IMR-90 (cell line): ENCODE data around the gene MEGF6. TPM values are rescaled to one million over a fixed set of nuclear protein-coding genes. Genes with fewer than 3 reads are reported as not detected.
A peak's percentile ranks its signal among the peaks of the same experiment; 100 is the strongest.

Experiments
- ATAC-seq: fragments of 200-7000 bp; cut with Tn5 transposase; 2 replicates; pipeline ENCODE4 v1.9.1; 2020; ENCODE audit warnings: low read depth, mild to moderate bottlenecking, moderate library complexity
- BruUV-seq: library from RNA; stranded (reverse); fragments of 400-500 nt; replicated peaks from 2 replicates; lab custom pipeline; 2021; lab: Mats Ljungman, UMichigan
- CTCF ChIA-PET: fragments of 300-600 bp; formaldehyde crosslinking; extraction: SDS; loops from one replicate; lab custom pipeline; 2021; ENCODE audit warnings: antibody characterized with exemption; lab: Yijun Ruan, JAX
- POLR2A ChIA-PET: fragments of 300-600 bp; sonication (Branson Sonifier 250); formaldehyde crosslinking; loops from one replicate; lab custom pipeline; 2022; ENCODE audit warnings: antibody characterized with exemption; ENCODE audit not compliant: unreplicated experiment; lab: Charles Lee
- DNase-seq: peaks from one replicate; pipeline ENCODE4 v3.0.0; 2013
- H2AFZ ChIP-seq: replicated peaks from 2 replicates; pipeline ENCODE3; 2013; ENCODE audit warnings: low read length, mild to moderate bottlenecking; ENCODE audit not compliant: poor library complexity
- H2AK5ac ChIP-seq: 2 replicates; pipeline ENCODE4 v1.6.1; 2013; ENCODE audit warnings: low read depth, low read length, inconsistent platforms
- H2AK9ac ChIP-seq: replicated peaks from 2 replicates; pipeline ENCODE3; 2013; ENCODE audit warnings: mild to moderate bottlenecking, low read depth, low read length, moderate library complexity; ENCODE audit not compliant: poor library complexity
- H2BK120ac ChIP-seq: 2 replicates; pipeline ENCODE4 v1.6.1; 2013; ENCODE audit warnings: low read depth, low read length, inconsistent platforms
- H2BK15ac ChIP-seq: 3 replicates; pipeline ENCODE4 v1.6.1; 2013; ENCODE audit warnings: low read depth, low read length, inconsistent platforms
- H2BK20ac ChIP-seq: 2 replicates; pipeline ENCODE4 v1.6.1; 2013; ENCODE audit warnings: low read depth, mild to moderate bottlenecking, inconsistent platforms, low read length, moderate library complexity
- H2BK5ac ChIP-seq: 2 replicates; pipeline ENCODE4 v1.6.1; 2013; ENCODE audit warnings: mild to moderate bottlenecking, low read depth, low read length, inconsistent platforms; ENCODE audit not compliant: poor library complexity, severe bottlenecking
- H3K14ac ChIP-seq: replicated peaks from 2 replicates; pipeline ENCODE4 v1.6.1; 2013; ENCODE audit warnings: low read depth, low read length, inconsistent platforms
- H3K18ac ChIP-seq: 2 replicates; pipeline ENCODE4 v1.6.1; 2013; ENCODE audit warnings: low read depth, low read length, control low read depth
- H3K23ac ChIP-seq: 2 replicates; pipeline ENCODE4 v1.6.1; 2013; ENCODE audit warnings: low read depth, low read length, inconsistent platforms
- H3K27ac ChIP-seq: 2 replicates; pipeline ENCODE4 v1.5.1; 2013; ENCODE audit warnings: mild to moderate bottlenecking, control low read depth, low read length; ENCODE audit not compliant: insufficient read depth
- H3K27me3 ChIP-seq: 2 replicates; pipeline ENCODE4 v1.6.1; 2013; ENCODE audit warnings: low read length; ENCODE audit not compliant: control insufficient read depth, insufficient read depth
- H3K36me3 ChIP-seq: 2 replicates; pipeline ENCODE4 v1.6.1; 2013; ENCODE audit warnings: low read length, mixed read lengths; ENCODE audit not compliant: control insufficient read depth, insufficient read depth
- H3K4ac ChIP-seq: 2 replicates; pipeline ENCODE4 v1.6.1; 2013; ENCODE audit warnings: low read depth, low read length, inconsistent platforms
- H3K4me1 ChIP-seq: 2 replicates; pipeline ENCODE4 v1.6.1; 2013; ENCODE audit warnings: low read length, mixed read lengths; ENCODE audit not compliant: control insufficient read depth, insufficient read depth
- H3K4me2 ChIP-seq: 2 replicates; pipeline ENCODE4 v1.6.1; 2013; ENCODE audit warnings: low read depth, mild to moderate bottlenecking, control low read depth, low read length, moderate library complexity
- H3K4me3 ChIP-seq: 2 replicates; pipeline ENCODE4 v1.5.1; 2013; ENCODE audit warnings: low read depth, mild to moderate bottlenecking, control low read depth, low read length, moderate library complexity; ENCODE audit not compliant: insufficient read depth
- H3K56ac ChIP-seq: 2 replicates; pipeline ENCODE4 v1.6.1; 2013; ENCODE audit warnings: low read length, inconsistent platforms; ENCODE audit not compliant: insufficient read depth; ENCODE audit errors: extremely low read depth
- H3K79me1 ChIP-seq, 2 experiments: 2 replicates each; pipeline ENCODE4 v1.6.1; 2013; ENCODE audit warnings: low read length in 2 of 2, inconsistent platforms in 1 of 2, low read depth in 1 of 2
- H3K9ac ChIP-seq: 2 replicates; pipeline ENCODE4 v1.6.1; 2013; ENCODE audit warnings: low read depth, low read length, control low read depth
- H3K9me1 ChIP-seq: 2 replicates; pipeline ENCODE4 v1.6.1; 2013; ENCODE audit warnings: low read length, inconsistent platforms; ENCODE audit not compliant: insufficient read depth
- H3K9me3 ChIP-seq: 2 replicates; pipeline ENCODE4 v1.6.1; 2013; ENCODE audit warnings: low read length; ENCODE audit not compliant: control insufficient read depth, insufficient read depth
- H4K20me1 ChIP-seq: 2 replicates; pipeline ENCODE4 v1.6.1; 2013; ENCODE audit warnings: low read length, inconsistent platforms; ENCODE audit not compliant: insufficient read depth
- H4K5ac ChIP-seq: 2 replicates; pipeline ENCODE4 v1.6.1; 2013; ENCODE audit warnings: mild to moderate bottlenecking, low read depth, low read length, control low read depth
- H4K8ac ChIP-seq, 2 experiments: 2 replicates each; pipeline ENCODE4 v1.6.1; 2013; ENCODE audit warnings: low read depth in 2 of 2, low read length in 2 of 2, control low read depth in 1 of 2, inconsistent platforms in 1 of 2
- H4K91ac ChIP-seq: 2 replicates; pipeline ENCODE4 v1.6.1; 2013; ENCODE audit warnings: low read depth, low read length, inconsistent platforms; ENCODE audit not compliant: insufficient read depth
- CEBPB ChIP-seq: IDR thresholded peaks from 2 replicates; pipeline ENCODE4 v1.6.1; 2012; ENCODE audit warnings: low read depth, low read length, improper control_type of control experiment
- MAZ ChIP-seq: IDR thresholded peaks from 2 replicates; pipeline ENCODE4 v1.6.1; 2012; ENCODE audit warnings: low read depth, mild to moderate bottlenecking, low read length, improper control_type of control experiment, moderate library complexity, borderline replicate concordance
- SMC3 ChIP-seq: fragments of 150-350 bp; IDR thresholded peaks from 2 replicates; pipeline ENCODE4 v1.6.1; 2016; ENCODE audit warnings: low read depth, mild to moderate bottlenecking, antibody characterized with exemption, low read length, moderate library complexity
- WGBS, 2 experiments: methylation state at CpG; one replicate each; pipeline versions ENCODE4 v1.1.5 to v1.1.7; 2013; ENCODE audit warnings: missing lambda C conversion rate in 2 of 2; ENCODE audit not compliant: insufficient read length in 1 of 2; ENCODE audit errors: extremely low coverage in 2 of 2; 5-methylcytosine and 5-hydroxymethylcytosine counted together
- dilution Hi-C: fragments of 300-500 bp; cut with HindIII; formaldehyde crosslinking; loops from one replicate; pipeline ENCODE4 v1.14.3; 2018; ENCODE audit warnings: low sequenced_read_pairs; ENCODE audit not compliant: unreplicated experiment
- in situ Hi-C: fragments of 300-500 bp; cut with MboI; formaldehyde crosslinking; loops from 3 replicates; pipeline ENCODE4 v1.14.3; 2019; ENCODE audit warnings: low sequenced_read_pairs, inconsistent platforms, mixed read lengths
- intact Hi-C: fragments of 100-400 bp; cut with micrococcal nuclease; formaldehyde crosslinking; loops from 2 replicates; pipeline ENCODE4 v1.10.0; 2022
- polyA plus RNA-seq, 3 experiments: library from polyadenylated mRNA; depleted of rRNA; stranded (reverse); fragments of >200 nt; gene quantifications; 2 replicates each; pipeline ENCODE4 v1.2.3, GENCODE V29; 2012; ENCODE audit warnings: low replicate concordance in 1 of 3
- total RNA-seq: library from RNA; depleted of rRNA; stranded (reverse); fragments of >200 nt; gene quantifications from 2 replicates; pipeline ENCODE4 v1.2.3, GENCODE V29; 2012

The MEGF6 gene
- total and polyA plus RNA-seq, 2 of the 4 experiments (the other 2 are of a cell fraction), result 0.72 to 4.1 TPM

GRCh38 chr1:3618881-3619671 lies 7.8 kb upstream of the MEGF6 start (continued):
- TF ChIP-seq CEBPB (peak; percentile 82), SMC3 (peak; percentile 76)

- intact Hi-C loops (no loop called here), dilution Hi-C loops (no loop called here), in situ Hi-C loops (no loop called here)
- CTCF ChIA-PET, result interaction anchor here (0.6 to 2.0 kb wide), 14 partner anchors 10 to 165 kb away, joined by 3 to 20 read pairs (median 4); no protein-coding TSS in a partner anchor
- H4K20me1 ChIP-seq, result no peaks in the 10 kb centered on the region; the same call in 1 of the 2 replicates
- no peaks in the 10 kb centered on the region for H3K9me3 ChIP-seq
- H4K8ac ChIP-seq, result no peak overlapping the region
- TF ChIP-seq CEBPB, result no peak
- no peak for TF ChIP-seq MAZ
- H3K79me1 ChIP-seq, result peaks cover 1 to 7% of the 10 kb centered on the region in 2 experiments; a peak in 3 of 4 replicates
- no peaks in the 10 kb centered on the region; the same call in 1 of the 2 replicates for H3K9me1 ChIP-seq
- no peak overlapping the region for H3K23ac ChIP-seq
- H3K27ac ChIP-seq, result no peak overlapping the region
- no peak overlapping the region for H3K56ac ChIP-seq
- no peak overlapping the region for H2BK20ac ChIP-seq
- DNase-seq (no peak), ATAC-seq (no peak)
- no peak overlapping the region for H4K91ac ChIP-seq
- no peak overlapping the region; the same call in 1 of the 2 replicates for H2AK5ac ChIP-seq
- peaks cover 15% of the 10 kb centered on the region for H3K4me1 ChIP-seq
- H3K27me3 ChIP-seq, result no peaks in the 10 kb centered on the region
- POLR2A ChIA-PET, result no interaction called here
- no CpG with 5 or more reads among the region's 9 CpGs for WGBS, 2 experiments
- H3K18ac ChIP-seq, result no peak overlapping the region
- H2BK120ac ChIP-seq, result no peak overlapping the region
- H2AK9ac ChIP-seq, result peak overlapping the region; percentile 77
- H2BK5ac ChIP-seq, result no peak overlapping the region
- no peak overlapping the region for H3K14ac ChIP-seq
- H3K9ac ChIP-seq, result no peak overlapping the region
- H2BK15ac ChIP-seq, result no peak overlapping the region
- H3K4me2 ChIP-seq, result no peak overlapping the region
- H3K4me3 ChIP-seq, result no peak overlapping the region
- H3K4ac ChIP-seq, result no peak overlapping the region
- no peaks in the 10 kb centered on the region for H3K36me3 ChIP-seq
- no TSS peak for BruUV-seq
- peak overlapping the region; percentile 87 for H2AFZ ChIP-seq
- no peak overlapping the region for H4K5ac ChIP-seq
Observed at GRCh38 chr1:3618531-3618880, 7.2 kb upstream of the MEGF6 start.
